MG63 (cell line): ENCODE results near the gene KCNE2. TPM values are rescaled to one million over a fixed set of nuclear protein-coding genes. Genes with fewer than 3 reads are reported as not detected.

ENCODE experiments used
- DNase-seq: peaks from one replicate; pipeline ENCODE4 v3.0.0-alpha.2; 2020
- H3K27me3 ChIP-seq: fragments of 250-450 bp; sonication (Bioruptor Pico); 2 replicates; pipeline ENCODE4 v1.5.1; 2020; ENCODE audit warnings: mild to moderate bottlenecking, moderate library complexity
- H3K36me3 ChIP-seq: fragments of 250-450 bp; sonication (Bioruptor Pico); 2 replicates; pipeline ENCODE4 v1.5.1; 2020; ENCODE audit warnings: mild to moderate bottlenecking, moderate library complexity
- H3K4me3 ChIP-seq: fragments of 250-450 bp; sonication (Bioruptor Pico); 2 replicates; pipeline ENCODE4 v1.5.1; 2020; ENCODE audit warnings: mild to moderate bottlenecking, moderate library complexity
- H3K9me3 ChIP-seq: fragments of 250-450 bp; sonication (Bioruptor Pico); 2 replicates; pipeline ENCODE4 v1.5.1; 2020; ENCODE audit warnings: mild to moderate bottlenecking, moderate library complexity
- total RNA-seq: library from RNA; depleted of rRNA; stranded (reverse); fragments of >200 nt; shearing (Covaris generic); gene quantifications from 2 replicates; pipeline ENCODE4 v1.2.3, GENCODE V29; 2014; ENCODE audit warnings: low replicate concordance; rRNA removed

The KCNE2 gene
- total RNA-seq, result not detected in 2 replicates

DNA sequence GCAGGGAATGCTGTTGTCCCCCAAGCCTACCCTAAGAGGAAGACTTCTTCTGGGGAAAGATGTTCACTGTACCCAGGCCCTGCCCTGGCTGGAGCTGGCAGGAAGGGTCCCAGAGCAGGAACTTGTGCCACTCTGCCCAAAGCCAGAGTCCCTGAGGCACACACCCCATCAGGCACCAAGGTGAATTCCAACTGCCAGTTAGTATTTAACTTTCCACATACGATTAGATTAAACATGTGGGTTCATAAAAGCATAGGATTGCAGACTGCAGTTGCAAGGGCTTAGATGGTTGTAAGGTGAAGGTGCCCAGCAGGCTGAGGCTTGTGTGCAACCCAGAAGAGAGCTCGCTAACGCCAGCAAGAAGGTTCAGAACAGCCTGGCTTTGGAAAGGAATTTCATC, at the start of gene KCNE2:
KCNE2 (plus strand) TSS at position 274 of the 400 bp plus-strand sequence. CDS start 6,473 bp downstream, outside the sequence.
- Histone ChIP-seq H3K4me3 (no peak within 1 kb of the TSS), H3K27me3 (no peaks in the 10 kb centered on the region; the same call in 1 of the 2 replicates), H3K36me3 (no peaks in the 10 kb centered on the region), H3K9me3 (no peaks in the 10 kb centered on the region)
- no peak for DNase-seq

GRCh38 chr21:34319585-34319984, 44.2 kb upstream of the KCNE2 start:
- no peaks in the 10 kb centered on the region for H3K36me3 ChIP-seq
- no peak for DNase-seq

DNA sequence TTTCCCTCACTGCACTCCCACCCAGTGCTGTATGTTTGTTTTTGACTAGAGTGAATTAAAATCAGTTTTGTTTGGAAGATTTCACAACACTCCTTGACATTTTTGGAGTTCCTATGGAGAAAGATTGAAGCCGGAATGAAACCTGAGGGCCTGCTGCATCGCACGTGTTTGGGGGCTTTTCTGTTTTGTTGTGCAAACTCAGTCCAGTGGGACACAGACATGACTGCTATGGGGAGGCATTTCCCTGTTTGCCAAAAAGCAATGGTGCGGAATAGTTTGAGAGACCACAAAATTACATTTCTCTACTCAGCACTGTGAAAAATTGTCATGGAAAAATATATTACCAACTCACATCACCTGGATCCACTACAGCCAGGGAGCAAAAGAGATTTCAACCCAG, 43.8 kb upstream of the KCNE2 start:
- no peaks in the 10 kb centered on the region for H3K36me3 ChIP-seq
- DNase-seq, result no peak
- no peaks in the 10 kb centered on the region for H3K27me3 ChIP-seq
- no peaks in the 10 kb centered on the region for H3K9me3 ChIP-seq
- no peak overlapping the region for H3K4me3 ChIP-seq

More at GRCh38 chr21:34319585-34319984, 44.2 kb upstream of the KCNE2 start:
- no peaks in the 10 kb centered on the region for H3K27me3 ChIP-seq
- no peak overlapping the region for H3K4me3 ChIP-seq
- no peaks in the 10 kb centered on the region for H3K9me3 ChIP-seq

DNA sequence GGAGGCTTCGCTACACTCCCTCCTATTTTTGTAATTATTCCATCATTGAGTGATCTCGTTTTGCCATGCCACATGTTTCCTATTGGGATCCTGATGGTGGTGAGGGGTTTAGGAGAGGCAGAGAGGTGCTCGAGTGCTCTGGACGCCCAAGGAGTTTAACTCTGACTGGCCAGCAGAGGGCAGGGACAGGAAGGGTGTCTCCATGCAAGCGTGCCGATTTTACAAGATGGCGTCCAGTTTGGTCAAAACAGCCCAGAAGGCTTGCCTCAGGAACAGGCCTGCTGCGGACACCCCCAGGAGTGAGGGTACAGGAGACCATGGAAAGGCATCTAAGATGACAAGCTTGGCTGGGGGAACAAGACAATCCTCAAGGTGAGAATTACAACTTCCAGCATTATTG, 33.8 kb upstream of the KCNE2 start:
- no peaks in the 10 kb centered on the region for H3K9me3 ChIP-seq
- DNase-seq, result no peak

GRCh38 chr21:34331726-34332125, 32.1 kb upstream of the KCNE2 start:
- H3K27me3 ChIP-seq, result no peaks in the 10 kb centered on the region
- DNase-seq, result no peak
- no peaks in the 10 kb centered on the region for H3K9me3 ChIP-seq
- no peaks in the 10 kb centered on the region for H3K36me3 ChIP-seq
- no peak overlapping the region for H3K4me3 ChIP-seq

More for the DNA sequence above, 33.8 kb upstream of the KCNE2 start:
- H3K36me3 ChIP-seq, result no peaks in the 10 kb centered on the region
- H3K4me3 ChIP-seq, result no peak overlapping the region
- H3K27me3 ChIP-seq, result no peaks in the 10 kb centered on the region

DNA sequence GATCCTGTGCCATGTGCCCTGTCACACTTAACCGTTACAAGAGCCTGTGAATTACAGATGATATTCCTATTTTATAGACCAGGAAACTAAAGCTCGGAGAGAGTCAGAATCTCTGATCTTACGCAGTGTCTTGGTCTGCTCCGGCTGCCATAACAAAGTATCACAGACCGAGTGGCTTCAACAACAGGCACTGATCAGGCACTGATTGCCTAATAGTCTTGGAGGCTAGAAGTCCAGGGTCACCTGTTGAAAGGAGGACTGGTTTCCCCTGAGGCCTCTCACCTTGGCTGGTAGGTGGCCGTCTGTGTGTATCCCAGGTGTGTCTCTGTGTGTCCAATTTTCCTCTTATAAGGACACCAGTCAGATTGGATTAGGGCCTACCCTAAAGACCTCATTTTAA, 31.5 kb upstream of the KCNE2 start:
- Histone ChIP-seq H3K4me3 (no peak overlapping the region), H3K36me3 (no peaks in the 10 kb centered on the region), H3K9me3 (no peaks in the 10 kb centered on the region), H3K27me3 (no peaks in the 10 kb centered on the region)
- no peak for DNase-seq

DNA sequence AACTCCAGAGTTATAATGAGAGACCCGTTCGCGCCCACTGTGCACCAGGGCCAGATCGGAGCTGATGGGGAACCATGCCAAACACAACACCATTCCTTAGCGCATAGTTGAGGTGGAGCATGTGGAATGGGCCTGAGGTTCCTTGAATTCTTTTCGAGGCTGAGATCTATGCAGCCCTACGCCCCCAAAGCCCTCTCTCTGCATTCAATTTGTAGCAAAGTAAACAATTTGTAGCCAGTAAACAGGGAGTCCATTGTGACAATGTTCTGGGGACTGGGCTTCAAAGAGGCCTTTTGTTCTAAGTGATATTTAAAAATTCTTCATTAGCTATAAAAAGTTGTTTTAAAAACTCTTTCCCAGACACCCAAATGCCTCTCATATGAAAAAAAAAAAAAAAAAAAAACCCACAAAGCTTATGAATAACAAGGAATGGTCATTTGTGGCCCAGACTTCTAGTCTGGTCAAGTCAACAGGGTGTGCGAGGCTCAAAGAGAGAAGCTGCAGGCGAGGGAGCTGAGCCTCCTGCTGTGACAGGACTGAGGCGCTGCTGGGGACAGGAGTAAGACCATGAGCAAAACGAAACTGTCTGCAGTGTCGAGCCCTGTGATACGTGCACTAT, 30.6 kb upstream of the KCNE2 start:
- no peaks in the 10 kb centered on the region for H3K27me3 ChIP-seq
- H3K36me3 ChIP-seq, result no peaks in the 10 kb centered on the region
- DNase-seq, result no peak
- no peaks in the 10 kb centered on the region for H3K9me3 ChIP-seq
- no peak overlapping the region for H3K4me3 ChIP-seq

DNA sequence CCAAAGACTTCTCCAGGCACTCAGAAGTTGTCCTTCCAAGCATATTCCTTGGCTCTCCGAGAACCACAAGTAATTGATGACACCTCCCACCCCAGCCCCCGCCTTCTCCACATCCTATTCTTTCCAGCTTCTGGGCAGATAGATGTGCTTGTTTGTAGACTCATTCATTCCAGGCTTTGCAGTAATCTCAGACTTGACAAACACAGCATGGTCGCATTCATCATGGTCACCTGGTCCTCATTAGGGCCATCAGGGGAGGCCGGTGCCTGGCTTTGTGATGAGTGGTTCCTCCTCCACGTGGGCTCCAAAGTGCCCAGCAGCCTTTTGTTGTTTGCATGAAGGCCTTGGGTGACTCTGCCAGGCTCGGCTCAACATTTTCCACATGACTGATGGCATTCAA, 28.5 kb upstream of the KCNE2 start:
- Histone ChIP-seq H3K4me3 (no peak overlapping the region), H3K36me3 (no peaks in the 10 kb centered on the region), H3K27me3 (no peaks in the 10 kb centered on the region), H3K9me3 (no peaks in the 10 kb centered on the region)
- DNase-seq, result no peak

GRCh38 chr21:34336245-34336644, 27.6 kb upstream of the KCNE2 start:
- H3K27me3 ChIP-seq, result no peaks in the 10 kb centered on the region
- DNase-seq, result no peak
- no peaks in the 10 kb centered on the region for H3K36me3 ChIP-seq
- H3K9me3 ChIP-seq, result no peaks in the 10 kb centered on the region
- H3K4me3 ChIP-seq, result no peak overlapping the region

GRCh38 chr21:34336756-34337391, 26.9 kb upstream of the KCNE2 start:
- H3K9me3 ChIP-seq, result no peaks in the 10 kb centered on the region
- H3K27me3 ChIP-seq, result no peaks in the 10 kb centered on the region
- no peak overlapping the region for H3K4me3 ChIP-seq
- H3K36me3 ChIP-seq, result no peaks in the 10 kb centered on the region
- DNase-seq, result no peak

DNA sequence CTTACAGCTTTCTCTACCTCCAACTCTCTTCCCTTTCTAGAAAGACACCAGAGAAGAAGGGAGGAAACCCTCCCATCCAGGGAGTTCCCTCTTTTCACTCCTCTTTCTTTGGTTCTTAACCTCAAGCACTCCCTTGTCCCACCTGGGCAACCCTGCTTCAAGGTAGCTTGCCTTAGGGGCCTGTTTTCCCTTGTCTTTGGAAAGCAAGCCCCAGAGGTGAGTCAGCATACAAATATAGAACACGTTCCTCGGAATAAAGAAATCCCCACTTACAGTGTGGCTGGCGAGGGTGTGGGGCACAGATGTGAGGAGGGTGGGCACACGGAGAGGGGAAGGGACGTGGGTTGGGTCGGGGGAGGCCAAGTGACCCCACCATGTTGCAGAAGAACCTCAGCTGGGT, 26.1 kb upstream of the KCNE2 start:
- Histone ChIP-seq H3K9me3 (no peaks in the 10 kb centered on the region), H3K4me3 (no peak overlapping the region), H3K36me3 (no peaks in the 10 kb centered on the region), H3K27me3 (no peaks in the 10 kb centered on the region)
- no peak for DNase-seq

DNA sequence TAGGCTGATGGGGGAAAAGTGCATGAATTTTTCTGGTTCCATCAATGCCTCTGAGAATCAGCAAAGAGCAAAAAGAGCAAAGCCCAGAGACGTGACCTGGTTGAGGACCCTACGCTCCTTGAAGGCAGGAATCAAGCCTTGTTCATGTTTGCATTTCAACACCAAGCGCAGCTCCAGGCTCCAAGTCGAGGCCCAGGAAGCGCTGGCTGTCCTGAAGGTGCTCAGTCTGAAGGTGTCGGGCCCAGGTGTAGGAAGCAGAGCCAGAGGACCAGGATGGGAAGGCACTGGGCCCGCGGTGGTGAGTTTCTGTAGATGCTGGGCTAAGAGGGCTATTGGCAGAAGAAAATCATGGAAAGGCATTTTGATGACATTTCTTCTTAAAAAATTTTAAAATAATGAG, 25.6 kb upstream of the KCNE2 start:
- Histone ChIP-seq H3K27me3 (no peaks in the 10 kb centered on the region), H3K36me3 (no peaks in the 10 kb centered on the region), H3K9me3 (no peaks in the 10 kb centered on the region), H3K4me3 (no peak overlapping the region)
- DNase-seq, result no peak

DNA sequence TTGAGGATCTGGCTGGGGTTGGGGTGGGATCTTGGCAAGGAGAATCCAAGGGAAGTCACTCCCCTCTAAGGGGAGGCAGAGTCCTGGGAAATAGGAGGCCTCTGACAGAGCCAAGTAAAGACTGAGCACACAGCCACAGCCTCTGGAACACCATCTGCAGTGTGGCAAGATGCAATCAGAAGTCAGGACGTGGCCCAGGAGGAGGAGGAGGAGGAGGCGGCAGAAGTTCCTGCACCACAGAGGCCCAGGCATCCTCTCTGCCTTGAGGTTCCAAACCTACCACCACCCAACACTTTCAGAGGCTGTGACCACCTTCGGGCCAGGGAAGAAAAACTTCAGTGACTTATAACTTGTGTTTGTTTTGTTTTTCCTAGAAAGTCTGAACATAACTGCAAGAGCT, 23.7 kb upstream of the KCNE2 start:
- no peak overlapping the region for H3K4me3 ChIP-seq
- H3K27me3 ChIP-seq, result no peaks in the 10 kb centered on the region
- no peaks in the 10 kb centered on the region for H3K9me3 ChIP-seq
- no peak for DNase-seq
- H3K36me3 ChIP-seq, result no peaks in the 10 kb centered on the region

DNA sequence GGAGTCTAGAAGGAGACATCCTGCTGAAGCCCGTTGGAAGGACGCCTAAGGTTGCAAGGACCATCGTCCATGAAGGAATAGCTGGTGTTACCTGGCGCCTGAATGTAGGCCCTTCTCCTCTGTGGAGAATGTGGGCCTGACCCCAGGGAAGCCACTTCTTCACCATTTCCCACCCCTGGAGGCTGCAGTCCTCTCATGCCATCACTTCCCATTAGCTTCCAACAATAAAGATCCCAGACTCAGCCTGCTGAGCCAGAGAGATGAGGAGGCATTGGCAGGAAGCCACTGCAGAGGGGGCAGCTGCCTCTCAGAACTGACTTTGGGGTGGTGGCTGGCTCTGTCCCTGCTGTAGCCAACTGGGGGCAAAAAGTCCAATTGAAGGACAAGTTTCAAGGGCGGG, 21.3 kb upstream of the KCNE2 start:
- no peak overlapping the region for H3K4me3 ChIP-seq
- no peaks in the 10 kb centered on the region for H3K9me3 ChIP-seq
- no peak for DNase-seq
- no peaks in the 10 kb centered on the region for H3K36me3 ChIP-seq
- no peaks in the 10 kb centered on the region for H3K27me3 ChIP-seq

- Histone ChIP-seq H3K27me3 (no peaks in the 10 kb centered on the region), H3K9me3 (no peaks in the 10 kb centered on the region), H3K36me3 (no peaks in the 10 kb centered on the region), H3K4me3 (no peak overlapping the region)
- no peak for DNase-seq
These were observed 20.5 kb upstream of the KCNE2 start for GRCh38 chr21:34343347-34343746.

GRCh38 chr21:34343838-34344381, 19.9 kb upstream of the KCNE2 start:
- no peaks in the 10 kb centered on the region for H3K27me3 ChIP-seq
- no peak for DNase-seq
- H3K4me3 ChIP-seq, result no peak overlapping the region
- H3K36me3 ChIP-seq, result no peaks in the 10 kb centered on the region
- H3K9me3 ChIP-seq, result no peaks in the 10 kb centered on the region

- no peak for DNase-seq
- no peak overlapping the region for H3K4me3 ChIP-seq
- H3K36me3 ChIP-seq, result no peaks in the 10 kb centered on the region
- H3K27me3 ChIP-seq, result no peaks in the 10 kb centered on the region
- no peaks in the 10 kb centered on the region for H3K9me3 ChIP-seq
These were observed 19.2 kb upstream of the KCNE2 start for GRCh38 chr21:34344584-34344983.
